ENCODE data around the gene ADGRV1.

DNA sequence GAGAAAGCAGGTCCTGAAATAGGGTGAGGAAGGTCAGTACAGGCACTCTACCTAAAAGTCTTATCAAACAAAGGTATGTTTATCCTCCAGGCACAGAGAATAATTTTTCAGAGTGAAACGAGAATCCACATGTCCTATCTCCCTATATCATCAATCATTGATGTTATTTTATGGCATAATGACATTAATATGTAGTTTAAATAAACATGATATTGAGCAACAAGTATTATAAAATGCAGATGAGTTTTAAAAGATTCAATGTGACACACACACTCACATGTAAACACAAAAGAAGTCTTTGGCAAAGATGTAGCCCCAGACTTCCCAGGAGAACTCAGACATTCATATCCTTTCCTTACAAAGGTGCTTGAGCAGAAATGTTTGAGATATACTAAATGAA, 389.1 kb downstream of the ADGRV1 start:
- TF ChIP-seq POLR2A (IDR thresholded peaks at IDR 0.05; ENCODE audit: low read depth, low read length), result no peak
- no peak for TF ChIP-seq POLR2AphosphoS5 (IDR thresholded peaks at IDR 0.05; ENCODE audit: low read depth, low read length)
